Endothelial cell of hepatic sinusoid (primary cell): ENCODE results near the gene LANCL3.
"Not testable (repeated sequence)": the region's sequence is repeated elsewhere in the genome, so short reads cannot be mapped to it uniquely, and the experiment has no call there.

Experiments
- in situ Hi-C: cut with HindIII; loops from 2 replicates; pipeline ENCODE4 v1.10.0; 2017; ENCODE audit warnings: low sequenced_read_pairs

The LANCL3 gene

DNA sequence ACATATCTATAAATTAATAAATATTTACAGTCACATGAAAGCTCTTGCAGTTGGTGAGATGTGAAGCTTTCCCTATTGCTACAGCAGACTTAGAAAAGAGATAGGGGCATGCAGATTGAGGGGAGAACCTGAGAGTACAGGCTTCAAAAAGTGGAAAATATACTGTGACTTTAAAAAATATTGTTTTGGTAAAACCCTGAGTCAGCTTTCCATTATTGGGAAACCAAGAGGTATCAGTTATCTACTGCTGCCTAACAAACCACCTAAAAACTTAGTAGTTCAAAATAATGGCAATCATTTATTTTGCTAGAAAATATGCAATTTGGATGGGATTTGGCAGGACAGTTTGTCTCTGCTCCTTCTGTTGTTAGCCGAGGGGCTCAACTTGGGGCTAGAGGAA lies 38.3 kb downstream of the LANCL3 start:
- in situ Hi-C loops = no loop called here

- in situ Hi-C loops = no loop called here
These were observed 42.5 kb downstream of the LANCL3 start for GRCh38 chrX:37613933-37614332.

DNA sequence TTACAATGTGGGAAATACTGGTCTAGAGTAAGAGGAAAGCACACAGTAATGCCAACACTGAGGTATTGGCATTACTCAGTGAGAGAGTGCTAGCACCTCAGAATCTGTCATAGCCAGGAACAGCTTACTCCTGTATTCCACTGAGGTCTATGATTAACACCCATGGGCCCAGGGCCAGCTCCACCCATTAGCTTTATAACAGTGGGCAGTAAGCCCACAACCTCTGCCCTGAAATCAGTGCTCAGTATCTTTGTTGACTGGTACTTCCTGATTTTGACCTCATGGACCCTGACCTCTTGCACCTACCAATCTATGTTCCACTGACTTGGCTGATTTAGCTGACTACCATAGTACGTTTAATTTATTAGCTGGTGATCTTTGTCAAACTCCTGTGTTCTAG lies 56.1 kb downstream of the LANCL3 start:
- in situ Hi-C loops = no loop called here

DNA sequence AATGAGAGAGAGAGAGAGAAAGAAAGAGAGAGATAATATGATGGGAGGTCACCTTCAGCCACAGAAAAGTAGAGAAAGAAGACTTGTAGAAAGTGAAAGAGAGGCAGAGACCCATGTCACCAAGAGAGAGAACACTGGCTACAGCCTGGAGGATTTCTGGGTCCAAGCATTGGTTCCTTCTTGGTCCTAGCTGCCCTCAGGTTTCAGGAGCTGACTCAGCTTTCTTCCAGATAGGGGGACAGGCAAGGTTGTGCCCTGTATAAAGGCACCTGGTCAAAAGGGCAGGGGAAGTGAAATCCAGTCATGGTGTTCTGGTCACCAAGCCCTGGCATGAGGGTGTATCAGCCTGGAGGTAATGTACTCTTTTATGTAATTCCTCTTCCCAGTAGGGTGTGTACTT lies 66.6 kb downstream of the LANCL3 start:
- in situ Hi-C loops = no loop called here

DNA sequence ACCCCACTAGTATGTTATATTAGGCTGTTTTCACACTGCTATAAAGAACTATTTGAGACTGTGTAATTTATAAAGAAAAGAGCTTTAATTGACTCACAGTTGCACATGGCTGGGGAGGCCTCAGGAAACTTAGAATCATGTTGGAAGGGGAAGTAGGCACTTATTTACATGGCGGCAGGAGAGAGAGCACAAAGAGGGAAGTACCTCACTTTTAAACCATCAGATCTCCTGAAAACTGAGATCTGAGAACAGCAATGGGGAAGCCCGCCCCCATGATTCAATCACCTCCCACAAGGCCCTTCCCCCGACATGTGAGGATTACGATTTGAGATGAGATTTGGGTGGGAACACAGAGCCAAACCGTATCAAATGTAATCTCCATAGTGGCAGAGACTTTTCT lies 68.7 kb downstream of the LANCL3 start:
- in situ Hi-C loops = no loop called here

DNA sequence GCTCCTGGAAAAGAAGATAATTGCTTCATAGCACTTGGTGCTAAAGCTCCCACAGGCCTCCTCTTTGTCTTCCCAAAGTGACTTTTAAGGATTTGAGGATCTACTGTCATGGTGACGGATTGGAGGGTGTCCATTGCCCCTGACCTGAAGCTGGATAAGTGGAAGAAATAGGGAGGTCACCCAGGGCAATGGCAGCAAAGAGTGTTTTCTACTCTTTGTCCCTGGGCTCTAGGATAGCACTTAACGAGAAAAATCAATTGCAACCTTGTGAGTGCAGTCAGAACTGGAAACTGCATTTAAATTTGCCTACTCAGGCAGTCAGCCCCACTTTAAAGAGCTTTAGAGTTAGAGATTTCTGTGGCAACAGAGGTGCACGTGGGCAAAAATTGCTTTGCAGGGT lies 70.4 kb downstream of the LANCL3 start:
- in situ Hi-C loops = no loop called here

DNA sequence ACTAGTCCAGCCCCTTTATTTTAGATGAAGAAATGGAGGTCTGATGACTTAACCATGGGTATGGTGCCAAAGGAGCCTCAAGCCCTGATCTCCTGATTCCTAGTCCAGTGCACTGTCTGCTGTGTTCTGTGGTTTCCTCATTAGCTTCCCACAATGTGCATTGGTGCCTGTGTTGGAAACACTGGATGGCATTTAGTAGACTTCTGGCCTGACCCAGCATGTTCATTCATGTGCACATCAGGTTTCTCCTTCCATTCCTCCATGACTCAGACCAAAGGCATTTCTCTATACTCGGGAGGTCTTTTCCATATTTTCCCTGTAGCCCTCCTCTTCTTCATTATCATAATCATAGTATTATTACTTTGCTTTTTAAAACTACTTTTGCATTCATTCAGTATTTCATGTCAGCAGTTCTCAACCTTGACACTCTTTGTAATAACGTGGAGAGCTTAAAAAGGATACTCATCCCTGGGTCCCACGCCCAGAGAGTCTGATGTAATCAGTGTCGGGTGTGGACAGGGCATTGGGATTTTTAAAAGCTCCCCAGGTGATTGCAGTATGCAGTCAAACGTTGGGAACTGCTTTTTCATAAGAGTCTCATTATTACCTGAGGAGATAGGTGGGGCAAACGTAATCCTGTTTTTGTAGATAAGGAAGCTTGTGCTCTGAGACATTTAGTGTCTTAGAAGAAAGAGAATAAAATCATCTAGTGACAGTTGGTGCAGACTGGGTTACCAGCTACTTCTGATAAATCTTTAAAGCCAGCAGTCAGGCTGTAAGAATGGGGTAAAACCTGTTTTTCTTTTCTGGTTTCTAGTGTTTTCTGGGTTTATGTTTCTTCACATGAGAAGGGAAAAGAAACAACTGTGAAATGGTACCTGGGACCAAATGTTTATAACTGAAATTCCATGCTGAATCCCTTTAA lies 73.2 kb downstream of the LANCL3 start:
- in situ Hi-C loops = no loop called here

DNA sequence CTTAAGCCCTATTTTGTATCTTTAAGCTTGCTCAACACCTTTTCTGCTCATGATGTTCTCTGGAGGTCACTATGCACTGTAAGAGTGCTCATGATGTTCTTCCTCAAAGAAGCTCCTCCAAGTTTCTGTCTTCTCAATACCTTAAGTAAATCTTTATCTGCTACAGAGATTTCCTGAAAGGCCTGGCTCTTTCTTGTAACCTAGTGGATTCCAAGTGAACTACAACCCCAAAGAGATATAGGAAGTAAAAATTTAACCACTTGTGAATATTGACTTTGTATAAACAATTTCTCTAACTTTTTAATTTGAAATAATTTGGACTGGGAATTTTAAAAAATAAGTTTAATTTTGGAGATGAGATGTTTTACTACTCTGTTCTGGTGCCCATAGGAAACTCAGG lies 74.8 kb downstream of the LANCL3 start:
- in situ Hi-C loops = no loop called here

GRCh38 chrX:37650879-37651278 lies 79.4 kb downstream of the LANCL3 start:
- in situ Hi-C loops = not testable (repeated sequence)

DNA sequence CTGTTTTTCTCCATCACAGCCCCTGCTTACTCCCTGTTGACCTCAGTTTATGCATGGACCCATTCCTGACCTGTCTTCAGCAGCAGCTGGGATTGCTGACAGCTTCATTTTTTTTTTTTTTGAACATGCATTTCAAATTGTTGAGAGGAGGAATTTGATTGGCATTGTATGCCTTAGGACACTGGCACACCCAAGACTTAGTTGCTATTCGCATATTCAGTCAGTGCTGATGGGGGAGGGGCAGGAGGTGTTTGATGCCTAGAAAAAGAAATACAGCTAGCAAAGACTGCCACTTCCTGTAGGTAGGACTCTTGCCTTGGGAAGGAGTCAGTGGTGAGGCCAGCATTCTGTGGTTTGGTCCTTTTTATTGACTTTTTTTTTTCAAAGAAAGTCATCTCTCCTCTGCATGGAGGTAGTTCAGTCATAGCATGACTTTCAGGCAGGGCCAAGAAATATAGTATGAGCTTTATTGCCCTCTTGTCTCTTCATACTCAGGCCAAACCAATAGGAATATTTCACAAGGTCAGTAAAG lies 80.5 kb downstream of the LANCL3 start:
- in situ Hi-C loops = no loop called here

- in situ Hi-C loops = no loop called here
These were observed 81.2 kb downstream of the LANCL3 start for GRCh38 chrX:37652589-37653231.

- in situ Hi-C loops = no loop called here
These were observed 82.1 kb downstream of the LANCL3 start for GRCh38 chrX:37653397-37654085.

DNA sequence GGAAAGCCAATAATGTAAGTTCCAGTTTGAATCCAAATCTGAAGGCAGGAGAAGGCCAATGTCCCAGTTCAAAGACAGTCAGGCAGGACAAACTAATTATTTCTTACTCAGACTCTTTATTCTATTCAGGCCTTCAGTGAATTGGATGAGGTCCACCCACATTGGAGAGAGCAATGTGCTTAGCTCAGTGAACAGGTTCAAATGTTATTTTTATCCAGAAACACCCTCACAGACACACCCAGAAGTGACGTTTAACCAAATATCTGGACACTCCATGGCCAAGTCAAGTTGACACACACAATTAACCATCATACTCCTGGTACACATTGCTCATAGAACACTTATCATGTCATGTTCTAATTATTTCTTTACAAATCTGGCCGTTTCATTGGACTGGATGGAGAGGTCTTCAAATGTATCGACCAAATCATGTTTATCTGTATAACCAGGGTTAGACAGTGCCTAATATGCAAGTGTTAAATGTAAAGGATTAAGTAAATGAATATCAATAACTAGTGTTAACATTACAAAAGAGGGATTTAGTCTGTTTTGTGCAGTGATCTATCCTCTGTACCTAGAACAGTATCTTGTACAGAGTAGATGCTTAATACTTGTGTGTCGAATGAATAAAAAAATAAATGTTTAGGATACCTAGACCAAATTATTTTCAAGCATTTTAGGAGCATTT lies 87.0 kb downstream of the LANCL3 start:
- in situ Hi-C loops = no loop called here

DNA sequence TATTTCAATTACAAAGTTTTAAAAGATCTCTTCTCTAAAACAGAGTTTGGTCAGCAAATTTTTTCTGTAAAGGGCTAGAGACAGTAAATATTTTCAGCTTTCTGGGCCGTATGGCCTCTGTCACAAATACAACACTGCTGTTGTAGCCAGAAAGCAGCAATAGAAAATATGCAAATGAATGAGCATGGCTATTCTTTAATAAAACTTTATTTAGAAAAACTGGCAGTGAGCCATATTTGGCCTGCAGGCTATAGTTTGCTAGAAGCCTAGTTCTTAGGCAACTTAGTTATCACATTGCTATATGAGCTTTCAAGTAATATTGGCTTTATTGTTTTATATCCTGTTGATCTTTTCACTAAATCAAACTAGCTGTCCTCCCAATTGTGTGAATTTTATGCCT lies 87.6 kb downstream of the LANCL3 start:
- in situ Hi-C loops = no loop called here

DNA sequence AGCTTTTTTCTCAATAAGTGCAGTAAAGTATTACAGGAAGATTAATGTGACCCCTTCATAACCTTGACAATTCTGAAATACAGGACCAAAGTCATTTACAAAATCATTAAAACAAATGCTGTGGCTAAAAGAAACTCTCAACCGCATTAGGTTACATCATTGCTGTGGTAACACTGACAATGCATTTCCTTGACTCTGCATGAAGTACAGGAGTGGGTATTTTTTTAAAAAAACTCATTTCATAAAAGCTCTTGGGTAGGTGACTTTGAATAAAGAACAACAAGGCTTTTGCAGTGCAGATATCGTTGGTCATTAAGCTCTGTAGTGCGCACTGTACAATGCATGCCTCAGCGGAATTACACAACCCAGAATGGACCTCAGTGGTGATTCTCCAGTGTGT lies 90.7 kb downstream of the LANCL3 start:
- in situ Hi-C loops = no loop called here

- in situ Hi-C loops = no loop called here
These were observed 95.1 kb downstream of the LANCL3 start for GRCh38 chrX:37666516-37666915.

GRCh38 chrX:37667141-37667540 lies 95.7 kb downstream of the LANCL3 start:
- in situ Hi-C loops = no loop called here

DNA sequence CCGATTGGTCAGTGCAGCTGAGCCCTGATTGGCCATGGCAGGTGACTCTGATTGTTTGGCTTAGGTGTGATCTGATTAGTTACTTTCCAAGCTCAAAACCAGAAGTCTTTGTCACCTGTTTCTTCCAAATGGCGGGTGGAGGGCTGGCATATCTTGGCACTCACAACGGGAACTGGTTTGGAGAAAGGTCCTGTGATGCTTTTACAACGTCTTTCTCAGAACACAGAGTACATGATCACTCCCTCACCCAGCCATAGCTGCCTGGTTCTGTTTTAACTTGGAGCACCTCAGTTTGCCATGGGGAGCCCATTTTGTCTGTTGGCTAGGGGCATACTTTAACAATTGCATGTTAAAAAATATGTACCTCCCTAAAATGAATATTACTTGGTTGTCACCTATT lies 101.1 kb downstream of the LANCL3 start:
- in situ Hi-C loops = no loop called here

DNA sequence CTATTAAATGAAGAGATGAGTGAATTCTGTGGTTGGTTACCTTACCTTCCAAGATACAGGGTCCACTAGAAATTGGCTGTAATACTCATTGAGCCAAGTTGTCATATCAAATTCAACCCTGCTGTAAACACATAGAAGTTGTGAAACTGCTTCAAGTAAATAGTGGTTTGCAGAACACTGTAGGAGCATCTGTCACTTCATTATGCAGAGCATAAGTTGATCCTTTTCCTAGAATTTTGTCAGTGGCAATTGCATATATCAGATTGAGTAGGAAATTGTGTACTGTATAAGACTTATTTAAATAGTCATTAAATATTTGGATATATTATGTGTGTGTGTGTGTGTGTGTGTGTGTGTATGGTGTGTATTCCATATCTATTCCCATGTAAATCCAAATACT lies 105.3 kb downstream of the LANCL3 start:
- in situ Hi-C loops = no loop called here

DNA sequence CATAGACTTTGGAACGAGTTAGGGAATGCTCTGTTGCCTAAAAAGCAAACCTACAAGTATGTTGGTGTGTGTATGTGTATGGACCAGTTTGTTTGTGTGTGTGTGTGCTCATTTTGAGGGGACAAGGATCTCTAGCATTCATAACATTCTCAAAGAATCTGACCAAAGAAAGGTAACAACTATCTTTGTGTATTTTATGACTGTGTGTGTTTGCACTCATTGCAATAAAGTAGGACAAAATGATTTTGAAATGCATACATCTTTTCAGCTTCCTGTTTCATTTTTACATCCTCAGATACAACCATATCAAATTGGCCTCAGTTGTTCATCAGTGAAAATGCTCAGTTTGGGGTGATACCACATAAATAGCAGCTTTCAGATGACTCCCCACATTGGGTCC lies 105.8 kb downstream of the LANCL3 start:
- in situ Hi-C loops = no loop called here

DNA sequence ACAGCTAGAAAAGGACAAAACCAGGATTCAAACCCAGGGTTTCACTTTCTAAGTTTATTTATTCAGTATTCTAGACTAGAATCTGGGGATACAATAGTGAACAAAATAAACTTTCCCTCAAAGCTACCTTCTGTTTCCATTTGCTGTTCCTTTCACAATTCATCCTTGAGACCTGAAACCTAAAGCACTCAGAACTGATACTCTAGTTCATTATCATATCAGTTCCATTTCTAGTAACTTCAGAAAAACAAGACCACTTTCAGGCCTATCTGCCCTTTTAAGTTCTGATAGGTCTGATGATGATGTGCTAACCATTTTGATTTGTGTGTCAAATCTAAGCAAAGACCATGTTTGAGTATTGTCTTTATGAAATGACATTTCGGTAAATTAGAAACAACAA lies 106.3 kb downstream of the LANCL3 start:
- in situ Hi-C loops = no loop called here
